AG09309 (cell line): ENCODE data around the gene USP9Y.

ENCODE experiments used
- DNase-seq: peaks from one replicate; pipeline ENCODE4 v3.0.0-alpha.2; 2010; ENCODE audit warnings: low read depth
- H3K4me3 ChIP-seq: 2 replicates; pipeline ENCODE4 v1.5.1; 2011; ENCODE audit warnings: mild to moderate bottlenecking, low read depth, low read length, moderate library complexity; ENCODE audit not compliant: control insufficient read depth
- TF ChIP-seq, protein P1 (sequence below): IDR thresholded peaks from 2 replicates; pipeline ENCODE4 v1.5.1; 2011; ENCODE audit warnings: mild to moderate bottlenecking, low read depth, low read length, inconsistent platforms; ENCODE audit not compliant: insufficient read depth, control insufficient read depth; ENCODE audit errors: missing control alignments

USP9Y gene

GRCh38 chrY:12733625-12734024 is 32.6 kb downstream of the USP9Y start:
- TF ChIP-seq, protein P1, sequence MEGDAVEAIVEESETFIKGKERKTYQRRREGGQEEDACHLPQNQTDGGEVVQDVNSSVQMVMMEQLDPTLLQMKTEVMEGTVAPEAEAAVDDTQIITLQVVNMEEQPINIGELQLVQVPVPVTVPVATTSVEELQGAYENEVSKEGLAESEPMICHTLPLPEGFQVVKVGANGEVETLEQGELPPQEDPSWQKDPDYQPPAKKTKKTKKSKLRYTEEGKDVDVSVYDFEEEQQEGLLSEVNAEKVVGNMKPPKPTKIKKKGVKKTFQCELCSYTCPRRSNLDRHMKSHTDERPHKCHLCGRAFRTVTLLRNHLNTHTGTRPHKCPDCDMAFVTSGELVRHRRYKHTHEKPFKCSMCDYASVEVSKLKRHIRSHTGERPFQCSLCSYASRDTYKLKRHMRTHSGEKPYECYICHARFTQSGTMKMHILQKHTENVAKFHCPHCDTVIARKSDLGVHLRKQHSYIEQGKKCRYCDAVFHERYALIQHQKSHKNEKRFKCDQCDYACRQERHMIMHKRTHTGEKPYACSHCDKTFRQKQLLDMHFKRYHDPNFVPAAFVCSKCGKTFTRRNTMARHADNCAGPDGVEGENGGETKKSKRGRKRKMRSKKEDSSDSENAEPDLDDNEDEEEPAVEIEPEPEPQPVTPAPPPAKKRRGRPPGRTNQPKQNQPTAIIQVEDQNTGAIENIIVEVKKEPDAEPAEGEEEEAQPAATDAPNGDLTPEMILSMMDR = no peak
- DNase-seq = no peak

GRCh38 chrY:12734051-12734450 is 33.0 kb downstream of the USP9Y start:
- no peak for DNase-seq
- TF ChIP-seq, protein P1 = no peak
- H3K4me3 ChIP-seq = no peak overlapping the region

More at GRCh38 chrY:12733625-12734024, 32.6 kb downstream of the USP9Y start:
- H3K4me3 ChIP-seq = no peak overlapping the region

DNA sequence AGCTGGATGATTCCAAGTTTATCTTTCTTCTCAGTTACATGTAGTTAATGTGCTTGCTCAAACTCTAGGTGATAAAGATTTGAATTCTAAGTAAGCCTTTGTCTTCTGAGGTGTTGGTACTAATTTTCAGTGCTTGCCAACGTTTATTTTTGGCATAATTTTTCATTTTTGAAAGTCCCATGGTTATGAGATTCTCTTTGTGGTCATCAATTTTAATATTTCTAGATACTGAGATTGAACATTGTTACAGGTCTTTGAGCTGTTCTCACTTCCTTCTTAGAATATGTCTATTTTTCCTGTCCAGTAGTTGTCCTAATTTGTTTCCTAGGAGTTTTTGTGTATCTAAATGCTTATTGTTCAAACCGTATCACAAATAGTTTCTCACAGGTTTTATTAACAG is 40.4 kb downstream of the USP9Y start:
- H3K4me3 ChIP-seq = no peak overlapping the region
- DNase-seq = no peak
- TF ChIP-seq, protein P1 = no peak

DNA sequence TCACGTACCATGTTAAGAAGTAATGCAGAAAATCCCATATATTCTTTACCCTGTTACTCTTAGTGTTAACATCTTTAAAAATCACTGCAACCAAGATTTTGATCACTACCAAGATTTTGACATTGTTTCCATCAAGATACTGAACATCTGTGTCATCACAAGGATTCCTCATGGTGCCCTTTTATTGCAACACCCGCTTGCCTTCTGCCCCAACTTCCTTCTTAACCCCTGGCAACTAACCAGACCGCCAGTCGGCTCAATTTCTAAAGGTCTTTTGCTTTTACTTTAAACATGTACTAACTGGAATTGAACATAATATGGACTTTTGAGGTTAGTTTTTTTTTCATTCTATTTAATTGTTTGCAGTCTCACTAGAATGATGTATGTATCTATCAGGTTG is 41.7 kb downstream of the USP9Y start:
- TF ChIP-seq, protein P1 = no peak
- no peak for DNase-seq
- no peak overlapping the region for H3K4me3 ChIP-seq

DNA sequence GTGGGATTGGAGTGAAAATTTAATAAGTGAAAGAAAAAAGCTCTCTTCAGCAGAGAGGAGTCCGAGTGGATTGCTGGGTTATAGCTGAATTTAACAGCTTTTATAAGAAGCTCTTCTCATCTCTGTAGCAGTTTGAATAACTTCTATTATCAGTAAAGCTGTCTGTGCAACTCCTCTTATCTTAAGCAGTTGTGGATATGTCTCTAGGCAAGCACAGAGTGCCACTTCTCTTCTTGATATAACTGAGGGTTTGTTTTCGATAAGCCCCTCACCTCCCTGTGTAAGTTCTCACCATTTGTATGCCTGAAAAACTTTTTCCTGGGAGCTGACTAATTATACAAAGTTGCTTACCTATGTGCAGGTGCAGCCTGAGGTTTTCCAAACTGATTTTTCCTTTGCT is 43.1 kb downstream of the USP9Y start:
- DNase-seq = no peak
- TF ChIP-seq, protein P1 = no peak
- H3K4me3 ChIP-seq = no peak overlapping the region

GRCh38 chrY:12749293-12749692 is 48.3 kb downstream of the USP9Y start:
- DNase-seq = no peak
- no peak overlapping the region for H3K4me3 ChIP-seq
- TF ChIP-seq, protein P1 = no peak

DNA sequence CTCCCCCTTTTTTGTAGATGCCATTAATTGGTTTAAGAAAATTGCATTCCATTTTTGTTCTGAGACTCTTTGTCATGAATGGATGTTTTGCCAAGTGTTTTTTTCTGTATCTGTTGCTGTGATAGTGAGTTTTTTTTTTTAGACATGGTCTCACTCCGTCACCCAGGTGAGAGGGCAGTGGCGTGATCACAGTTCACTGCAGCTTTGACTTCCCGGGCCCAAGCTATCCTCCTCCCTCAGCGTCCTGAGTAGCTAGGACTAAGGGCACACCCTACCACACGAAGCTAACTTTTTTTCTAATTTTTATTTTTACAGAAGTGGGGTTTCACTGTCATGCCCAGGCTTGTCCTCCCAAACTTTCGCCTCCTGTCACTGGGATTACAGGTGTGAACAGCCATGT is 51.8 kb downstream of the USP9Y start:
- no peak for DNase-seq
- TF ChIP-seq, protein P1 = no peak
- no peak overlapping the region for H3K4me3 ChIP-seq
